Measurements from ENCODE around the gene ITGB3BP.
A peak's percentile ranks its signal among the peaks of the same experiment; 100 is the strongest.
"Not testable (repeated sequence)": the region's sequence is repeated elsewhere in the genome, so short reads cannot be mapped to it uniquely, and the experiment has no call there.

The ITGB3BP gene, protein sequence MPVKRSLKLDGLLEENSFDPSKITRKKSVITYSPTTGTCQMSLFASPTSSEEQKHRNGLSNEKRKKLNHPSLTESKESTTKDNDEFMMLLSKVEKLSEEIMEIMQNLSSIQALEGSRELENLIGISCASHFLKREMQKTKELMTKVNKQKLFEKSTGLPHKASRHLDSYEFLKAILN

DNA sequence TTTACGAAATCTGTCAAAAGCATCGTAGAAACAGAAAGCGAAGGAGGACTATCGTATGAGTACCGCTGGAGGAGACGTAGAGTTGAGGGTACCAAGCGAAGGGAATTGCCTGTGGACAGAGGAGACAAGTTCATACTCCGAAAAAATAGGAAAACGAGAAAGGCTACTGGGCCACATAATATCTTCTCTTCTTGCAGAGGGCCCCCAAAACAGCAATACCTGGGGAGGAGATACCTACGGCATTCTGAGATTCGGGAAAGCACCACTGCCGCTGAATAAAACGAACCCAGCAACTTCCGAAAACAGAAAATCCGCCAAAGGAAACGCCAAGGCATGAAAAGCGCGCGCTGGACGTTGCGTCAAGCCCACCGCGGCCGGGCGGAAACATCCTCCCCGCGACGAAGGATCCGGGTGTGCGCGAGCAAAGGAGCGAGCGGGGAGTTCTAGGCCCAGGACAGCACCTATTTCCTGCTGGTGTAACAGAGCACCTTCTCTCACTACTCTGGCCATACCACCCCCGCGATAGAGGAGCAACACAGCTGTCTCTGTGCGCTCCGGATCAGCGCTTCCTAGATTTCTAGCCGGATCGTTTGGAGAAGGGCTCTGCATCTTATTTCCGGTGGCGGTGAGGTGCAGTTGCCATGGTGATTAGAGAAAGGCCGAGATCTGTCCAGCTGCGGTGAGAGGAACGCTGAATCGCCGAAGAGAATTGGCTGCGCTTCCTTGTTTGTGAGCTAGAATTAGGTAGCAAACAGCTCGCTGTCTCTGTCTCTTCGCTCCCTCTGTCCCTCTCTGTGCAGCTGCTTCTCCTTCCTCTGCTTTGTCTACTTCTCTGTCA is at the start of gene ITGB3BP, which contains the start of gene EFCAB7:
TSS of gene ITGB3BP (minus strand) at position 335 of the 838 bp plus-strand sequence. CDS start at position 243, 92 bp downstream.
TSS of gene EFCAB7 (plus strand) at position 635 of the 838 bp plus-strand sequence. CDS start 2,048 bp downstream, outside the sequence.
- H3K36me3 ChIP-seq = peaks cover 0 to 24% (median 0%) of the 10 kb centered on the region in 11 experiments; a peak in 9 of 22 replicates
- peak within 1 kb of the TSS; percentile 79 to 93 (median 88) for H3K4me2 ChIP-seq
- H3K27me3 ChIP-seq = no peaks in the 10 kb centered on the region
- peak within 1 kb of the TSS; percentile 72 to 87 (median 77) for H3K4me3 ChIP-seq
- H3K9me3 ChIP-seq (replicated peaks in 1 of 11) = no peaks in the 10 kb centered on the region
- H3K4me1 ChIP-seq = peaks cover 18 to 27% (median 25%) of the 10 kb centered on the region in 10 experiments
- H3K27ac ChIP-seq = peak within 1 kb of the TSS; percentile 86 to 99 (median 93)
- no peaks in the 10 kb centered on the region for H4K20me1 ChIP-seq
- peak in 1 of 11 experiments; percentile 12; a peak in 1 of 22 replicates for TF ChIP-seq Cebpa-rat (IDR thresholded peaks at IDR 0.05)
- peak within 1 kb of the TSS; percentile 81 to 97 (median 90) for H3K9ac ChIP-seq

DNA sequence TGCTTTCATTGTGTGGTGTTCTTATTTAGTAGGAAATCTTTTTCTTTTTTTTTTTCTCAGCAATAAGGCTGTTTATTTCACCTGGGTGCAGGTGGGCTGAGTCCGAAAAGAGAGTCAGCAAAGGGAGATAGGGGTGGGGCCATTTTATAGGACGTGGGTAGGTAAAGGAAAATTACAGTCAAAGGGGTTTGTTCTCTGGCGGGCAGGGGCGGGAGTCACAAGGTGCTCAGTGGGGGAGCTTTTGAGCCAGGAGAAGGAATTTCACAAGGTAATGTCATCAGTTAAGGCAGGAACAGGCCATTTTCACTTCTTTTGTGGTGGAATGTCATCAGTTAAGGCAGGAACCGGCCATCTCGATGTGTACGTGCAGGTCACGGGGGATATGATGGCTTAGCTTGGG is 49.7 kb upstream of the ITGB3BP start:
- H3K4me3 ChIP-seq; H3K4me1 ChIP-seq; H3K9me3 ChIP-seq (replicated peaks in 1 of 11); H3K4me2 ChIP-seq; H3K27ac ChIP-seq; H3K27me3 ChIP-seq; H4K20me1 ChIP-seq; H3K36me3 ChIP-seq; H3K9ac ChIP-seq: not testable (repeated sequence)

DNA sequence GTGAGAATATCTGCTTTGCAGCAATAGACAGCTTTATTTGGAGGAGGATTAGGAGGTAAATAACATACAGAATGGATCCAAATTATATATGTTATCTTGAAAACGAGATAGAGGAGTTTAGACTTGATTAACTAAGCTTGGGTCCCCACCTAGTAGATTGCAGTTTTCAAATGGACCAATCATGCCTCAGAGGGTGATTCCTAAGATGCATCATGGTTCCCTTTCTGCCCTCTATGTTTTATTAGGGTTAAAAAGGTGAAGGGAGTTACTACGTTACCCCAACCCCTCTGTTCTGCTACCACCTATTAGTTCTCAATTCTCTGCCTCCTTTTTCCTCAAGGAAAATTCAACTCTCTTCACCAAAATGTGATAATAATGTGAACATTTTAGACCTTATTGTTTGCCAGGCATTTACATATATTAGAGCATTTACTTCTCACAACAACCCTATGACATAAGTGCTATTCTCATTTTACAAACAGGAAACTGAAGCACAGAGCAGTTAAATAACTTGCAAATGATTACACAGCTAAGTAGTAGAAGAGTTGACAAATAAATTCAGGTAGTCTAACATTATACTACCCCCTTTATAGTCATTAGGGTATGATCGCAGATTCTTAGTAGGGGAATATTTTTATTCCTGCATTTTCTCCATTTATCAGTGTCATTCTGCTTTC is 46.8 kb upstream of the ITGB3BP start:
- Histone ChIP-seq H3K27ac (no peak overlapping the region), H3K4me2 (no peak overlapping the region), H4K20me1 (no peaks in the 10 kb centered on the region), H3K9ac (no peak overlapping the region), H3K9me3 (replicated peaks in 1 of 11) (peaks cover 0 to 7% (median under 1%) of the 10 kb centered on the region in 11 experiments; a peak in 4 of 22 replicates), H3K36me3 (peaks cover 0 to 15% (median 2%) of the 10 kb centered on the region in 11 experiments; a peak in 10 of 22 replicates), H3K4me3 (no peak overlapping the region), H3K4me1 (no peaks in the 10 kb centered on the region), H3K27me3 (no peaks in the 10 kb centered on the region)
- TF ChIP-seq Cebpa-rat (IDR thresholded peaks at IDR 0.05) = no peak

DNA sequence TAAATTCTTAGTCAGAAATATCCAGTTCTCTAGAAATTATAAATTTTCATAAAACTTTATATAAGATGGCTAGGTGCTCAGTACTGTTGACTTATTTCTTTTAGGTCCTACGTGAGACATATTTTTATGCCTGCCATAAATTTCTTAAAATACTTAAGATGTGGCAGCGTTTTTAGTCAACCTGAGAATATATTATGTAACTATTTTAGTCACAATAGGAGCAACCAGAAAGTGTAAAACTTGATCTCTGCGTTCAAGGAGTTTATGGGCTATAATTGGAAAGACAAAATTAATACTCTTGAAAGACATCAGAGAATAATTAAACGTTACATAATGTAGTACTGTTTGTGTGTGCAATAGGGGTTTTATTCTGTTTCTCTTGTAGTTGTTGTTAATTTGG is 46.0 kb upstream of the ITGB3BP start:
- Histone ChIP-seq H3K9ac (no peak overlapping the region), H3K27me3 (no peaks in the 10 kb centered on the region), H3K4me1 (no peaks in the 10 kb centered on the region), H3K4me2 (no peak overlapping the region), H3K9me3 (replicated peaks in 1 of 11) (peaks cover 0 to 12% (median 6%) of the 10 kb centered on the region in 11 experiments; a peak in 6 of 22 replicates), H3K36me3 (peaks cover 0 to 20% (median 9%) of the 10 kb centered on the region in 11 experiments; a peak in 10 of 22 replicates), H4K20me1 (no peaks in the 10 kb centered on the region), H3K27ac (no peak overlapping the region), H3K4me3 (no peak overlapping the region)
- TF ChIP-seq Cebpa-rat (IDR thresholded peaks at IDR 0.05) = no peak

DNA sequence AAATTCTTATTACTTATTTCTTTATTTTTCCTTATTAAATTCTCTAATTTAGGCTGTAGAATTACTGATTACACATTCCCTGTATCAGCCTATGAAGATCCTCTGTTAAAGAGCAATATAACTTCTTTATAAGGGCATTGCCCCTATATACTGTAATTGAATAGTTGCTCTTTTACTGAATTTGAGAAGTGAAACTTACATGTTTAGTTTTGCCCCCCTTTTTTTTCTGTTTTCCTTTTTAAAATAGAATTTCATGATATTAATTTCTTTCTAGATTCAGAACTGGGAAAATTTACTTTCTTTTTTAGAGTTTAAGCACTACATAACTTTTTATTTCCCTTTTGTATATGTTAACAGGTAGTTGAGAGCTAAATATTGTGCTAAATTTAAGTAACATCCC is 40.7 kb upstream of the ITGB3BP start:
- H3K27ac ChIP-seq = no peak overlapping the region
- no peaks in the 10 kb centered on the region for H3K4me1 ChIP-seq
- peaks cover 0 to 12% (median 6%) of the 10 kb centered on the region in 11 experiments; a peak in 6 of 22 replicates for H3K9me3 ChIP-seq (replicated peaks in 1 of 11)
- H4K20me1 ChIP-seq = no peaks in the 10 kb centered on the region
- H3K4me2 ChIP-seq = no peak overlapping the region
- H3K4me3 ChIP-seq = no peak overlapping the region
- no peaks in the 10 kb centered on the region for H3K27me3 ChIP-seq
- H3K9ac ChIP-seq = no peak overlapping the region
- H3K36me3 ChIP-seq = peaks cover 0 to 20% (median 9%) of the 10 kb centered on the region in 11 experiments; a peak in 11 of 22 replicates
- no peak for TF ChIP-seq Cebpa-rat (IDR thresholded peaks at IDR 0.05)

DNA sequence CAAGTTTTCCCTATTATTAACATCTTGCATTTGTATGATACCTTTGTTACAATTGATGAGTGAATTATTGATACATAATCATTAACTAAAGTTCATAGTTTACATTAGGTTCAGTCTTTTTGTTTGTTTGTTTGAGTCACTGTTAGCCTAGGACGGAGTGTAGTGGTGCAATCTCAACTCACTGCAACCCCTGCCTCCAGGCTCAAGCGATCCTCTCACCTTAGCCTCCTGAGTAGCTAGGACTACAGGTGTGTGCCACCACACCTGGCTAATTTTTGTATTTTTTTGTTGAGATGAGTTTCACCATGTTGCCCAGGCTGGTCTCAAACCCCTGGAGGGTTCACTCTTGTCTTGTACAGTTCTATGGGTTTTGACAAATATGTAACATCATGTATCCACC is 36.3 kb upstream of the ITGB3BP start:
- peaks cover 0 to 1% (median 0%) of the 10 kb centered on the region in 11 experiments; a peak in 4 of 22 replicates for H3K9me3 ChIP-seq (replicated peaks in 1 of 11)
- no peak for TF ChIP-seq Cebpa-rat (IDR thresholded peaks at IDR 0.05)
- peaks cover 0 to 12% (median 1%) of the 10 kb centered on the region in 11 experiments; a peak in 10 of 22 replicates for H3K36me3 ChIP-seq
- no peak overlapping the region for H3K27ac ChIP-seq
- H3K9ac ChIP-seq = no peak overlapping the region
- no peaks in the 10 kb centered on the region for H3K27me3 ChIP-seq
- no peak overlapping the region for H3K4me3 ChIP-seq
- H3K4me1 ChIP-seq = no peaks in the 10 kb centered on the region
- no peaks in the 10 kb centered on the region for H4K20me1 ChIP-seq
- no peak overlapping the region for H3K4me2 ChIP-seq

DNA sequence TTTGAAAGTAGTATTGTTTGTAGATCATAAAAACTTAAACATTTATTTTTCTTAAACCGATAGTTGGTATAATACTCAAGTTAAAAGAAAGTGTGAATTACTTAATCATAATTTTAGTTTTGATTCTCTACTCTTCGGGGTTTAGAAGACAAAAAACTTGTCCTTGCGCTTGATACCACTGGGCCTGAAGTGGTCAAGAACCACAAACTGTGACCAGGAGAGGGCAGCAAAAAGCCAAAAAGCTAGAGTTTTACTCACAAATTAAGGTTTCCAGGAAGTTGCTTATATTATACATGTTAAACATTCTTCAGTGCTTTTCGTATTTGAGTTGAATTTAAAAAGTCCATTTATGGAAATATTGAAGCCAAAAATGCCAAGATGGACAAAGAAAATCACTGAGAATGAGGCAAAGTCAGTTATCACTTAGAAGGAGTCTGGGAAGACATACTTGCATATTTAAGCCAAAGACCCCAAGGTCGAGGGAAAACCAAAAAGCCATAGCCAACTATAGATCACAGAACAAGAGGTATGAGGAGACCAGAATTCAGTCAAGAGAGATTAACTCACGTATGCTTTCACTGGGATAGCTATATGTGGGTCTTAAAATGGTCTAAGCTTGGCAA is 34.5 kb upstream of the ITGB3BP start:
- no peaks in the 10 kb centered on the region for H3K9me3 ChIP-seq (replicated peaks in 1 of 11)
- H3K4me3 ChIP-seq = no peak overlapping the region
- H3K27me3 ChIP-seq = no peaks in the 10 kb centered on the region
- no peak for TF ChIP-seq Cebpa-rat (IDR thresholded peaks at IDR 0.05)
- no peak overlapping the region for H3K4me2 ChIP-seq
- no peak overlapping the region for H3K9ac ChIP-seq
- H4K20me1 ChIP-seq = no peaks in the 10 kb centered on the region
- H3K36me3 ChIP-seq = peaks cover 0 to 10% (median 0%) of the 10 kb centered on the region in 11 experiments; a peak in 4 of 22 replicates
- H3K27ac ChIP-seq = no peak overlapping the region
- H3K4me1 ChIP-seq = no peaks in the 10 kb centered on the region

DNA sequence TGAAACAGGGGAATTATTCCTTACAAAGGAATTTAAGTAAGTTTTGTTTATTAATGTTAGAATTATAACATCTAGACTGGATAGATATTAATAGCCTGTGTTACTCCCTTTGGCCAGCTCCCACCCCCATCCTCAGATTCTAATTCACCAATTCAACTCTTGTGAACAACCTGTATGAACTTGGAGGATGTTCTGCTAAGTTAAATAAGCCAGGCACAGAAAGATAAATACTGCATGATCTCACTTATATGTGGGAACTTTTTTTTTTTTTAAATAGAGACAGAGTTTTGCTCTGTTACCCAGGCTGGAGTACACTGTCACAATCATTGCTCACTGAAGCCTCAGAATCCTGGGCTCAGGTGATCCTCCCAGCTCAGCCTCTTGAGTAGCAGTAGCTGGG is 32.5 kb upstream of the ITGB3BP start:
- Histone ChIP-seq H3K27ac (no peak overlapping the region), H3K9ac (no peak overlapping the region), H3K4me3 (no peak overlapping the region), H3K4me2 (no peak overlapping the region), H3K36me3 (peaks cover 0 to 10% (median 0%) of the 10 kb centered on the region in 11 experiments; a peak in 5 of 22 replicates), H3K9me3 (replicated peaks in 1 of 11) (no peaks in the 10 kb centered on the region), H3K27me3 (no peaks in the 10 kb centered on the region), H3K4me1 (no peaks in the 10 kb centered on the region), H4K20me1 (no peaks in the 10 kb centered on the region)
- TF ChIP-seq Cebpa-rat (IDR thresholded peaks at IDR 0.05) = no peak
